Thoracic aorta (tissue), 2 donors: ENCODE measurements around the gene SGCB. TPM values are rescaled to one million over a fixed set of nuclear protein-coding genes. Genes with fewer than 3 reads are reported as not detected.

Experiments
- ATAC-seq: fragments of 150-250 bp; one replicate; pipeline ENCODE4 v1.8.0; 2017; ENCODE audit warnings: low read depth; ENCODE audit not compliant: insufficient number of reproducible peaks, low FRiP score
- DNase-seq: peaks from one replicate; pipeline ENCODE4 v3.0.0-alpha.2; 2020; ENCODE audit warnings: low spot score
- H3K27ac ChIP-seq, 2 donors: fragments of 200-600 bp; sonication (generic); 1 replicate in 1 of 2; 2 replicates in 1 of 2; pipeline ENCODE4 v1.5.1; 2016; ENCODE audit warnings: mild to moderate bottlenecking in 2 of 2, moderate library complexity in 2 of 2
- H3K27me3 ChIP-seq: fragments of 200-600 bp; sonication (generic); replicated peaks from 2 replicates; pipeline ENCODE4 v1.6.0; 2016; ENCODE audit warnings: mild to moderate bottlenecking; ENCODE audit not compliant: insufficient read depth
- H3K36me3 ChIP-seq: fragments of 200-600 bp; sonication (generic); one replicate; pipeline ENCODE4 v1.5.1; 2016
- H3K4me1 ChIP-seq, 2 donors: fragments of 200-600 bp; sonication (generic); 1 replicate in 1 of 2; 2 replicates in 1 of 2; pipeline versions ENCODE4 v1.5.1 to v1.6.0; 2016; ENCODE audit warnings: low read depth in 2 of 2, mild to moderate bottlenecking in 1 of 2; ENCODE audit not compliant: control insufficient read depth in 1 of 2
- H3K4me3 ChIP-seq: fragments of 200-600 bp; sonication (generic); 2 replicates; pipeline ENCODE4 v1.5.1; 2016; ENCODE audit warnings: mild to moderate bottlenecking
- H3K9me3 ChIP-seq: fragments of 200-600 bp; sonication (generic); 2 replicates; pipeline ENCODE4 v1.5.1; 2016
- CTCF ChIP-seq: fragments of 200-600 bp; sonication (generic); IDR thresholded peaks from one replicate; pipeline ENCODE4 v1.5.1; 2019; ENCODE audit warnings: antibody characterized with exemption
- total RNA-seq, 2 donors: library from RNA; depleted of rRNA; stranded (reverse); fragments of >200 nt; gene quantifications; one replicate each; pipeline versions ENCODE4 v1.1.0 to v1.2.3, GENCODE V29; 2016

SGCB gene
- total RNA-seq, 2 donors from 2014 or later: 50.0 to 54.1 TPM

GRCh38 chr4:51995647-51996220 lies 42.4 kb downstream of the SGCB start:
- ATAC-seq: no peak
- Histone ChIP-seq H3K36me3 (no peaks in the 10 kb centered on the region), H3K27ac (no peak overlapping the region), H3K9me3 (no peaks in the 10 kb centered on the region), H3K4me1 (no peaks in the 10 kb centered on the region), H3K4me3 (no peak overlapping the region), H3K27me3 (no peaks in the 10 kb centered on the region)
- TF ChIP-seq CTCF: no peak
- DNase-seq: no peak

Other genes with a start within 250 kb of the SGCB start
- 10 to 100 TPM; 30.3 to 53.8 TPM for gene DCUN1D4, start 195.1 kb downstream of the SGCB start, total RNA-seq
- gene LRRC66, start 17.9 kb downstream of the SGCB start, total RNA-seq: 1 to 10 TPM in 1 of 2 donors, under 1 TPM in 1; 0.42 to 1.1 TPM
- 1 to 10 TPM; 8.0 to 9.0 TPM for gene SPATA18, start 13.0 kb upstream of the SGCB start, total RNA-seq